ENCODE results near the gene ANKRD6.

ANKRD6 gene

DNA sequence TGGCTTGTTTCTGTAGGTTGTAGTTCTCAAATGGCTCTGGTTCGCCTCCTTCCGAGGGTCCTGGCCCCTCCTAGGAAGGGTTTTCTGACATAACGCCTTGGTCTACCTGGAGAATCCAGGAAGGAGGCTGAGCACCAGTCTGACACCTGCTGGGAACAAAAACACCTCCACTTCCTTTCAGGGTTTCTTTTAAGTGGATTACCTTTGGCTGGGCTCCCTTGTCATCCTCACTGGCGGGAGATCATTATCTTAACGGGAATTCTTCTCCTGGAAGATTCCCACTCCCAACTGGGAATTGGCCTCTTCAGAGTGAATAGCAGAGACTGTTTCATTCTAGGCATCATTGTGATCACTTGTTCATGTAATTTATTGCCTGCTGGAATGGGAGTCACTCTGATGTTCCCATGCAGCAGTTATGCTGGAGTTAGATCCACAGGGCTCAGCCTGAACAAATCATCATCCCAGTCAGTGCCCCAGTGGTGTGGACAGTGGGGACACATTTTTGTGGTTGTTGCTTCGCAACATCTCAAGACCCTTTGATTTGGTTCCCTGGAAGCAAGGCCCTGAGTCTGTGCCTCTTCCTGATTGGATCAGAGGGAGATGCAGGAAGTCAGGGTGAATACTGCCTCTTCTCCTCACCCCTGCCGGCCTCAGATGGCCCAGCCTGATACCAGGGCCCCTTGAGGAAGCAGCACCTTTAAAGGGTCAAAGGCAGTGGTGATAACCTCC, 156.5 kb downstream of the ANKRD6 start:
- DNase-seq (ENCODE audit: low read depth): no peak

DNA sequence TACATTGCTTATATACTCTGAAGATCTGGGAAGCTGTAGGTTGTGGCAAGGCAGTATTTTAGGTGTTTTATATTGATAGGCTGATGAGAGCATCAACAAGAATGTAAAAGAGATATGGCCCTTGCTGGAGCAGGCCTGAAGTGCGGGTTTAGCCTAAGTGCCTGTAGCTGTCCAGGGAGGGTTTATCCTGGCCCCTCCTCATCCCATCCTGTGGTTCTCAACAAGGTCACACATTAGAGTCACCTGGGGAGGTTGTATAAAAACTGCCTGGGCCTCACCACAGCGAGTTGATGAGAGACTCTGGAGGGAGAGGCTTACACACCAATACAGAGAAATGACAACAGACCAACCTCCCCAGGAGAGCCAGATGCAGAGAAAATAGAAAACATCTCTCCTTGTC, 157.2 kb downstream of the ANKRD6 start:
- no peak overlapping the region for H3K4me3 ChIP-seq (ENCODE audit: low read depth, low read length)
- no peak for DNase-seq (ENCODE audit: low read depth)
- TF ChIP-seq, protein P1, sequence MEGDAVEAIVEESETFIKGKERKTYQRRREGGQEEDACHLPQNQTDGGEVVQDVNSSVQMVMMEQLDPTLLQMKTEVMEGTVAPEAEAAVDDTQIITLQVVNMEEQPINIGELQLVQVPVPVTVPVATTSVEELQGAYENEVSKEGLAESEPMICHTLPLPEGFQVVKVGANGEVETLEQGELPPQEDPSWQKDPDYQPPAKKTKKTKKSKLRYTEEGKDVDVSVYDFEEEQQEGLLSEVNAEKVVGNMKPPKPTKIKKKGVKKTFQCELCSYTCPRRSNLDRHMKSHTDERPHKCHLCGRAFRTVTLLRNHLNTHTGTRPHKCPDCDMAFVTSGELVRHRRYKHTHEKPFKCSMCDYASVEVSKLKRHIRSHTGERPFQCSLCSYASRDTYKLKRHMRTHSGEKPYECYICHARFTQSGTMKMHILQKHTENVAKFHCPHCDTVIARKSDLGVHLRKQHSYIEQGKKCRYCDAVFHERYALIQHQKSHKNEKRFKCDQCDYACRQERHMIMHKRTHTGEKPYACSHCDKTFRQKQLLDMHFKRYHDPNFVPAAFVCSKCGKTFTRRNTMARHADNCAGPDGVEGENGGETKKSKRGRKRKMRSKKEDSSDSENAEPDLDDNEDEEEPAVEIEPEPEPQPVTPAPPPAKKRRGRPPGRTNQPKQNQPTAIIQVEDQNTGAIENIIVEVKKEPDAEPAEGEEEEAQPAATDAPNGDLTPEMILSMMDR (IDR thresholded peaks at IDR 0.05; ENCODE audit: low read depth, low read length, missing control alignments): no peak

More for the DNA sequence above, 156.5 kb downstream of the ANKRD6 start:
- no peak overlapping the region for H3K4me3 ChIP-seq (ENCODE audit: low read depth, low read length)
- TF ChIP-seq, protein P1 (IDR thresholded peaks at IDR 0.05; ENCODE audit: low read depth, low read length, missing control alignments): no peak

DNA sequence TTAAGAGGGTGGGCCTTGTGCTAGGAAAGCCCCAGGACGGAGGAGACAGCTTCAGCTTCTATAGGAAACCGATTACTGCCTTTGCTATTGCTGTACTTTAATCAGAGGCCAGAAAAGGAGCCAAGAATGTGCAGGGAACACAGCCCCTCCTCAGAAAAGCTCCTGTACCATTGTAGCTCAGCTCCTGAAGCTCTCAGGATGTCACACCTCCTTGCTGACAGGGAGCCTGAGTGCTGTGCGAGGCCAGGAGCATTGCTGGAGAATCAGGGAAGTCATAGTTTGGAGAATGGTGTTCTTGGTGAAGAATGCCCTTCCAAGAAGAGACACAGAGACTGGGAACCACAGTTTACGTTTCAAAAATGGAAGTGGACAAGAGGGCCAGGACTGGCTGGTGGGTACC, 158.8 kb downstream of the ANKRD6 start:
- TF ChIP-seq, protein P1 (IDR thresholded peaks at IDR 0.05; ENCODE audit: low read depth, low read length, missing control alignments): no peak
- no peak for DNase-seq (ENCODE audit: low read depth)
- no peak overlapping the region for H3K4me3 ChIP-seq (ENCODE audit: low read depth, low read length)

DNA sequence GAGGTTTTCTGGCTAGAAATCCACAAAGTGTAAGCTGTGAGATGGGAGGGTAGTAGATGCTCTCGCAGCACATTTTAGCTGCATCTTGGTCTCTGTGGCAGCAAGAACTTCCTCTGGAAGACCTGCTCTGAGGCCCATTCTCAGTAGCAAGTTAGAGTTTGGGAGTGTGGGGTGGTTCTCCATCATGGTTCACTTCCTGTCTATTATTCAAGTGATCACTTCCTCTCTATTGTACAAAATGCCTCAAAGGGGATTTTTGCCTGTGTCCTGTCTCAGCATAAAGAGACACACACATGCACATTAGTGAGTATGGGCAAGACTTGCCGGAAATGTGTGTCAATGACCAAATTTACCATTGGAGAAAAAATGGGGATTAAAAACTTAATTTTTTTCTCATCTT, 163.1 kb downstream of the ANKRD6 start:
- no peak overlapping the region for H3K4me3 ChIP-seq (ENCODE audit: low read depth, low read length)
- TF ChIP-seq, protein P1 (IDR thresholded peaks at IDR 0.05; ENCODE audit: low read depth, low read length, missing control alignments): no peak
- DNase-seq (ENCODE audit: low read depth): peak; percentile 59

DNA sequence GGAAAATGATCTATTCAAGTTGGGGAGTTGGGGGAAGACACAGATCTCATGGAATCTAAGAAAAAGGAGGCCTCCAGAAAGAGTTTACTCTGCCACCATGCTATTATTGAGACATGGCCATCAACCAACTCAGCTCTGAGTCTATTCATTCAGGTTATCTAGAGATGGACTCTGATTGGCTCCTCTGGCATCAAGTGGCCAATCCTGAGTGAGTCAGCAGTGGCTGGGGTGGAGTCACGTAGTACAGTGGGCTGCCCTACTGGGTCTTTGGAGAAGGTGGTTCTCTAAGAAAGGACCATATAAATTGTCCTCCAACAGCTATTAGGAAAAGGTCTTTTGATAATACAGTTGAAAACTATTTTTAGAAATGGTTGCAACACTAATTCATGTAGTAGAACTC, 163.5 kb downstream of the ANKRD6 start:
- DNase-seq (ENCODE audit: low read depth): no peak
- H3K4me3 ChIP-seq (ENCODE audit: low read depth, low read length): no peak overlapping the region
- TF ChIP-seq, protein P1 (IDR thresholded peaks at IDR 0.05; ENCODE audit: low read depth, low read length, missing control alignments): no peak

DNA sequence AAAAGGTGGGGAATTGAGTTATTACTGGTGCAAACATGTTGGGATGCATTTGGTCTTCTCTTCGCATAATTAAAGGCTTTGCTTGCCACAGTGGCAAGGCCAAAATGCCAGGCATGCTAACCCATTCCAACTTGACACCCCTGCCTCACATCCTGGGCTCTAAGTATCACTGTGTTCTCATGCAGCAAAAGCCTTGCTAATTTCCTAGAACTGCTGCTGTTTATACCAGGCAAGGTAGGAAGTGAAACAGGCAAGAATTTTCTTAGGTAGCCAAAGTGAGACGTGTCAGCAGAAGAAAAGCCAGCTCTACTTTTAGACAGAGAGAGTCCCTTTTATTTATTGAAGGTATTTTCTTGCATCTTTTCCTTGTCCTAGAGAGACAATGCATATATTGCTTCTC, 164.4 kb downstream of the ANKRD6 start:
- TF ChIP-seq, protein P1 (IDR thresholded peaks at IDR 0.05; ENCODE audit: low read depth, low read length, missing control alignments): no peak
- DNase-seq (ENCODE audit: low read depth): no peak
- no peak overlapping the region for H3K4me3 ChIP-seq (ENCODE audit: low read depth, low read length)

DNA sequence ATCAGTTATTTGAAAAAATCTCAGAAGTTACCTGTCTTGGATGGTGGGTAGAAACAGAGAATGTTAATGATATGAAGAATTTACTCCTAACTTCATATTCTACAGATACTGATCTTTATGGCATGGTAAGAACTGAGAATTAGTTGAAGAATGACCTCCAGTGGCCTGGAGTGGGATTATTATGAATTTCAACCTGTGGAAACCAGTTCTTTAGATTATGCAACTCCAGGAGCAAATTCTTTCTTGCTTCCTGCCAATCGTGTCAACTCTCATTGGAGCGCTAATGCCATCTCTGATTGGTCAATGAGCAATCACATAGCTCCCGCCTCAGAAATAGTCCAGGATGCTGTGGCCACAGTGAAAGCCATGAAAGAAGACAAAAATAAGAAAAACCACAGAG, 165.0 kb downstream of the ANKRD6 start:
- TF ChIP-seq, protein P1 (IDR thresholded peaks at IDR 0.05; ENCODE audit: low read depth, low read length, missing control alignments): no peak
- no peak overlapping the region for H3K4me3 ChIP-seq (ENCODE audit: low read depth, low read length)
- DNase-seq (ENCODE audit: low read depth): no peak
